Activated B cell treated with CpG ODN at 0.5 μM for 24 hours (primary cell): ENCODE data around the gene KAT2B. TPM values are rescaled to one million over a fixed set of nuclear protein-coding genes. Genes with fewer than 3 reads are reported as not detected.

ENCODE experiments used
- ATAC-seq: fragments of 200-7000 bp; cut with Tn5 transposase; one replicate; pipeline ENCODE4 v1.10.0; 2021; ENCODE audit warnings: low read depth, mild to moderate bottlenecking, moderate library complexity
- CTCF ChIA-PET: fragments of 350-600 bp; sonication (Branson Sonifier 250); formaldehyde crosslinking; loops from one replicate; lab custom pipeline; 2021; ENCODE audit warnings: antibody characterized with exemption; lab: Charles Lee
- POLR2A ChIA-PET: fragments of 350-600 bp; sonication (Branson Sonifier 250); formaldehyde crosslinking; loops from one replicate; lab custom pipeline; 2021; ENCODE audit warnings: antibody characterized with exemption; lab: Charles Lee
- DNase-seq: peaks from one replicate; pipeline ENCODE4 v3.0.0; 2022
- H3K27ac Mint-ChIP-seq: one replicate; pipeline ENCODE4 v1.8.0; 2020; ENCODE audit warnings: mixed read lengths
- H3K27me3 Mint-ChIP-seq: one replicate; pipeline ENCODE4 v1.8.0; 2021; ENCODE audit warnings: mixed read lengths
- H3K36me3 Mint-ChIP-seq: one replicate; pipeline ENCODE4 v1.8.0; 2021; ENCODE audit warnings: low read depth, mixed read lengths
- H3K4me1 Mint-ChIP-seq: one replicate; pipeline ENCODE4 v1.8.0; 2021; ENCODE audit warnings: mixed read lengths
- H3K4me3 Mint-ChIP-seq: one replicate; pipeline ENCODE4 v1.8.0; 2020; ENCODE audit warnings: mild to moderate bottlenecking, mixed read lengths
- H3K9me3 Mint-ChIP-seq: one replicate; pipeline ENCODE4 v1.8.0; 2020; ENCODE audit warnings: mixed read lengths
- intact Hi-C: fragments of 100-400 bp; cut with micrococcal nuclease; formaldehyde crosslinking; loops from one replicate; pipeline ENCODE4 v1.15.1; 2024
- total RNA-seq: library from RNA; stranded (reverse); gene quantifications from 2 replicates; pipeline ENCODE4 v1.2.3, GENCODE V29; 2022
- TF ChIP-seq, protein P1 (sequence below): fragments of 200-600 bp; IDR thresholded peaks from one replicate; pipeline ENCODE4 v1.8.0; 2022; ENCODE audit warnings: antibody characterized with exemption, mild to moderate bottlenecking

The KAT2B gene
- total RNA-seq, 1 donor from 2014 or later, result 35.9 TPM

GRCh38 chr3:20083253-20083652 lies 43.0 kb downstream of the KAT2B start:
- Mint-ChIP-seq H3K9me3 (peaks cover 1% of the 10 kb centered on the region), H3K4me3 (no peak overlapping the region), H3K4me1 (peaks cover 18% of the 10 kb centered on the region), H3K27ac (peak overlapping the region; percentile 10), H3K27me3 (no peaks in the 10 kb centered on the region), H3K36me3 (peaks cover 33% of the 10 kb centered on the region)
- DNase-seq (no peak), ATAC-seq (no peak)
- ChIA-PET POLR2A (no interaction called here), CTCF (no interaction called here)
- TF ChIP-seq, protein P1, sequence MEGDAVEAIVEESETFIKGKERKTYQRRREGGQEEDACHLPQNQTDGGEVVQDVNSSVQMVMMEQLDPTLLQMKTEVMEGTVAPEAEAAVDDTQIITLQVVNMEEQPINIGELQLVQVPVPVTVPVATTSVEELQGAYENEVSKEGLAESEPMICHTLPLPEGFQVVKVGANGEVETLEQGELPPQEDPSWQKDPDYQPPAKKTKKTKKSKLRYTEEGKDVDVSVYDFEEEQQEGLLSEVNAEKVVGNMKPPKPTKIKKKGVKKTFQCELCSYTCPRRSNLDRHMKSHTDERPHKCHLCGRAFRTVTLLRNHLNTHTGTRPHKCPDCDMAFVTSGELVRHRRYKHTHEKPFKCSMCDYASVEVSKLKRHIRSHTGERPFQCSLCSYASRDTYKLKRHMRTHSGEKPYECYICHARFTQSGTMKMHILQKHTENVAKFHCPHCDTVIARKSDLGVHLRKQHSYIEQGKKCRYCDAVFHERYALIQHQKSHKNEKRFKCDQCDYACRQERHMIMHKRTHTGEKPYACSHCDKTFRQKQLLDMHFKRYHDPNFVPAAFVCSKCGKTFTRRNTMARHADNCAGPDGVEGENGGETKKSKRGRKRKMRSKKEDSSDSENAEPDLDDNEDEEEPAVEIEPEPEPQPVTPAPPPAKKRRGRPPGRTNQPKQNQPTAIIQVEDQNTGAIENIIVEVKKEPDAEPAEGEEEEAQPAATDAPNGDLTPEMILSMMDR, result no peak
- intact Hi-C loops, result no loop called here

- DNase-seq (no peak), ATAC-seq (no peak)
- POLR2A ChIA-PET, result no interaction called here
- Mint-ChIP-seq H3K4me1 (peaks cover 21% of the 10 kb centered on the region), H3K36me3 (peaks cover 38% of the 10 kb centered on the region), H3K27me3 (no peaks in the 10 kb centered on the region), H3K27ac (peak overlapping the region; percentile 32), H3K4me3 (no peak overlapping the region), H3K9me3 (peaks cover 7% of the 10 kb centered on the region)
- CTCF ChIA-PET, result no interaction called here
- intact Hi-C loops, result no loop called here
- TF ChIP-seq, protein P1, result no peak
Measured at GRCh38 chr3:20083953-20084352, 43.7 kb downstream of the KAT2B start.

- CTCF ChIA-PET, result no interaction called here
- no peak overlapping the region for H3K27ac Mint-ChIP-seq
Measured at GRCh38 chr3:20091331-20092047, 51.2 kb downstream of the KAT2B start.

GRCh38 chr3:20095470-20095869 lies 55.2 kb downstream of the KAT2B start:
- intact Hi-C loops, result no loop called here
- H3K4me1 Mint-ChIP-seq, result peaks cover 5% of the 10 kb centered on the region
- peaks cover 4% of the 10 kb centered on the region for H3K9me3 Mint-ChIP-seq
- DNase-seq (no peak), ATAC-seq (no peak)
- CTCF ChIA-PET, result no interaction called here
- TF ChIP-seq, protein P1, result no peak
- no peak overlapping the region for H3K27ac Mint-ChIP-seq
- no peaks in the 10 kb centered on the region for H3K27me3 Mint-ChIP-seq
- POLR2A ChIA-PET, result no interaction called here
- H3K36me3 Mint-ChIP-seq, result peaks cover 67% of the 10 kb centered on the region
- no peak overlapping the region for H3K4me3 Mint-ChIP-seq

More at GRCh38 chr3:20091331-20092047, 51.2 kb downstream of the KAT2B start:
- Mint-ChIP-seq H3K27me3 (no peaks in the 10 kb centered on the region), H3K9me3 (peaks cover 15% of the 10 kb centered on the region), H3K4me1 (peaks cover 8% of the 10 kb centered on the region), H3K36me3 (peaks cover 67% of the 10 kb centered on the region), H3K4me3 (no peak overlapping the region)
- TF ChIP-seq, protein P1, result no peak
- intact Hi-C loops, result no loop called here
- ATAC-seq (no peak), DNase-seq (no peak)
- POLR2A ChIA-PET, result no interaction called here

DNA sequence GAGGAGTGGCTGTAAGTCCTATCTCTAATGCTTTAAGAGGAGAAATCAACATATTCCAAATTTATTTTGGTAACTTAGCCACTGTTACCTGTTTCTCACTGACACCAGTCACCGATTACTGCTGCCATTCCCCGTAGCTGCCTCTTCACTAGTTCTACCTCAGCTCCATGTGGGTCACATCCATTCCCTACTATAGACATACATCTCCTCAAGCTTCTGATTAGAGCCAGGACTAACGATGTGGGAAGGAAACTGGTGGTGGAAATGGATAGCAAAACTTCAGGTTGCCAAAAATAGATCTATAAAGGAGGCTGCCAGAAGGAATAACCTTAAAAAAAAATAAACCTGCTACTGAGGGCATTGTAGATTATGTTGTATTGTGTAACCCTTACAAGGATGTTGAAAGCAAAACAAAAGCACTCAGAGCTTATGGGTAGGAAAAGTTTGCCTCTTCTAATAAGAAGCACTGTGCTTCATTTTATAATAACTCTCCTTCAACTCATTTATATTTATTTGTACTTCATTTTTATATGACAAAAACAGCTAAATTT lies 56.0 kb downstream of the KAT2B start:
- POLR2A ChIA-PET, result no interaction called here
- Mint-ChIP-seq H3K4me3 (no peak overlapping the region), H3K27ac (no peak overlapping the region), H3K36me3 (peaks cover 71% of the 10 kb centered on the region), H3K27me3 (no peaks in the 10 kb centered on the region), H3K4me1 (peaks cover 5% of the 10 kb centered on the region), H3K9me3 (peaks cover 2% of the 10 kb centered on the region)
- CTCF ChIA-PET, result no interaction called here
- intact Hi-C loops, result loop anchor here (2.0 kb wide), 1 partner anchor 15 kb away; no protein-coding TSS in a partner anchor
- ATAC-seq (no peak), DNase-seq (no peak)
- TF ChIP-seq, protein P1, result no peak
